ENCODE measurements around the gene ALKAL2. TPM values are rescaled to one million over a fixed set of nuclear protein-coding genes. Genes with fewer than 3 reads are reported as not detected.

The ALKAL2 gene
- total and polyA plus RNA-seq, 10 of the 15 experiments (the other 5 are each of a cell fraction or from before 2014, with no cell fraction given): 0.11 to 0.29 (median 0.11) TPM; not detected in 7

GRCh38 chr2:258933-259332 lies 29.0 kb downstream of the ALKAL2 start:
- 95% methylated on average over 3 of the region's 3 CpGs for WGBS (ENCODE audit: insufficient coverage, insufficient replicate concordance, low lambda C conversion rate, missing lambda C conversion rate)
- no peak for FAIRE-seq
- RAD21 ChIA-PET (ENCODE audit: unreplicated experiment): no interaction called here

DNA sequence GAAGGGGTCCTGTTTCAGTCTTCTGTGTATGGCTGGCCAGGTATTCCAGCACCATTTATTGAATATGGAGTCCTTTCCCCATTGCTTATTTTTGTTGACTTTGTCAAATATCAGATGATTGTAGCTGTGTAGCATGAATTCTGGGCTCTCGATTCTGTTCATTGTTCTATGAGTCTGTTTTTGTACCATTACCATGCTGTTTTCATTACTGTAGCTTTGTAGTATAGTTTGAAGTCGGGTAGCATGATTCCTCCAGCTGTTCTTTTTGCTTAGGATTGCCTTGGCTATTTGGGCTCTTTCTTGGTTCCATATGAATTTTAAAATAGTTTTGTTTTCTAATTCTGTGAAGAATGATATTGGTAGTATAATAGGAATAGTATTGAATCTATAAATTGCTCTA lies 30.0 kb downstream of the ALKAL2 start:
- Histone ChIP-seq H3K27ac (ENCODE audit: control insufficient read depth, insufficient read depth) (no peak overlapping the region), H3K4me1 (ENCODE audit: control insufficient read depth, insufficient read depth, low read length) (no peaks in the 10 kb centered on the region; the same call in 1 of the 2 replicates), H3K79me2 (ENCODE audit: control insufficient read depth, insufficient read depth, low read length) (no peaks in the 10 kb centered on the region), H3K4me3 (no peak overlapping the region), H3K9me3 (replicated peaks; ENCODE audit: control insufficient read depth, insufficient read depth, low read length) (peaks cover 6% of the 10 kb centered on the region; the same call in 1 of the 3 replicates), H3K4me2 (ENCODE audit: control insufficient read depth, insufficient read depth) (no peak overlapping the region), H2AFZ (ENCODE audit: control insufficient read depth, low read depth, low read length) (no peak overlapping the region), H3K36me3 (ENCODE audit: control insufficient read depth in 2 of 2, insufficient read depth in 2 of 2, low read length in 1 of 2) (no peaks in the 10 kb centered on the region), H4K20me1 (ENCODE audit: control insufficient read depth, insufficient read depth) (no peaks in the 10 kb centered on the region), H3K27me3 (replicated peaks in 1 of 2; ENCODE audit: control insufficient read depth in 2 of 2, insufficient read depth in 2 of 2, low read length in 1 of 2) (no peaks in the 10 kb centered on the region), H3K9ac (ENCODE audit: control insufficient read depth, insufficient read depth, low read length) (no peak overlapping the region)
- in situ Hi-C loops (cut with MboI) (no loop called here), intact Hi-C loops (cut with micrococcal nuclease; ENCODE audit: unreplicated experiment) (no loop called here)
- ATAC-seq (no peak), DNase-seq (ENCODE audit: low read depth, low spot score) (no peak), FAIRE-seq (no peak)
- no peak for TF ChIP-seq FOXK2 (IDR thresholded peaks at IDR 0.05)
- TF ChIP-seq WRNIP1 (IDR thresholded peaks at IDR 0.05; ENCODE audit: borderline replicate concordance, low read depth, low read length): no peak
- no peak for TF ChIP-seq ZZZ3 (IDR thresholded peaks at IDR 0.05; ENCODE audit: control insufficient read depth, insufficient read length, low read depth)
- TF ChIP-seq, protein P1, sequence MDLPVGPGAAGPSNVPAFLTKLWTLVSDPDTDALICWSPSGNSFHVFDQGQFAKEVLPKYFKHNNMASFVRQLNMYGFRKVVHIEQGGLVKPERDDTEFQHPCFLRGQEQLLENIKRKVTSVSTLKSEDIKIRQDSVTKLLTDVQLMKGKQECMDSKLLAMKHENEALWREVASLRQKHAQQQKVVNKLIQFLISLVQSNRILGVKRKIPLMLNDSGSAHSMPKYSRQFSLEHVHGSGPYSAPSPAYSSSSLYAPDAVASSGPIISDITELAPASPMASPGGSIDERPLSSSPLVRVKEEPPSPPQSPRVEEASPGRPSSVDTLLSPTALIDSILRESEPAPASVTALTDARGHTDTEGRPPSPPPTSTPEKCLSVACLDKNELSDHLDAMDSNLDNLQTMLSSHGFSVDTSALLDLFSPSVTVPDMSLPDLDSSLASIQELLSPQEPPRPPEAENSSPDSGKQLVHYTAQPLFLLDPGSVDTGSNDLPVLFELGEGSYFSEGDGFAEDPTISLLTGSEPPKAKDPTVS (IDR thresholded peaks at IDR 0.05; ENCODE audit: low read depth, low read length): no peak
- TF ChIP-seq YY1 (IDR thresholded peaks at IDR 0.05; ENCODE audit: low read depth, low read length): no peak
- no peak for TF ChIP-seq ESRRA (IDR thresholded peaks at IDR 0.05; ENCODE audit: low read length)
- TF ChIP-seq EP300 (IDR thresholded peaks at IDR 0.05; ENCODE audit: borderline replicate concordance in 1 of 2, control insufficient read depth in 1 of 2, low read depth in 2 of 2, low read length in 2 of 2): no peak
- TF ChIP-seq NFYA (IDR thresholded peaks at IDR 0.05; ENCODE audit: borderline replicate concordance, low read depth, low read length): no peak
- no peak for TF ChIP-seq USF2 (IDR thresholded peaks at IDR 0.05; ENCODE audit: borderline replicate concordance, low read depth, low read length)
- TF ChIP-seq NR2C1 (IDR thresholded peaks at IDR 0.05): no peak
- TF ChIP-seq PKNOX1 (IDR thresholded peaks at IDR 0.05): no peak
- no peak for TF ChIP-seq TCF12 (IDR thresholded peaks at IDR 0.05; ENCODE audit: low read depth, low read length)
- RAD21 ChIA-PET (ENCODE audit: unreplicated experiment): no interaction called here
- BruUV-seq (replicated peaks): no TSS peak
- SMC1A ChIA-PET (ENCODE audit: uncharacterized antibody, unreplicated experiment): interaction anchor here (0.6 to 2.6 kb wide), 3 partner anchors 11 to 15 kb away, joined by 3 to 13 read pairs (median 3); no protein-coding TSS in a partner anchor
- POLR2A ChIA-PET: interaction anchor here (1.2 kb wide), 1 partner anchor 8 kb away, joined by 3 read pairs; no protein-coding TSS in a partner anchor
- WGBS (ENCODE audit: insufficient coverage, insufficient replicate concordance, low lambda C conversion rate, missing lambda C conversion rate): 100% methylated on average over 2 of the region's 2 CpGs
- CTCF ChIA-PET: interaction anchor here (1.0 to 2.7 kb wide), 2 partner anchors 10 to 13 kb away, joined by 3 to 22 read pairs; no protein-coding TSS in a partner anchor

More at GRCh38 chr2:258933-259332, 29.0 kb downstream of the ALKAL2 start:
- Histone ChIP-seq H2AFZ (ENCODE audit: control insufficient read depth, low read depth, low read length) (no peak overlapping the region), H3K4me3 (no peak overlapping the region), H3K27ac (ENCODE audit: control insufficient read depth, insufficient read depth) (no peak overlapping the region), H3K27me3 (replicated peaks in 1 of 2; ENCODE audit: control insufficient read depth in 2 of 2, insufficient read depth in 2 of 2, low read length in 1 of 2) (no peaks in the 10 kb centered on the region), H3K4me1 (ENCODE audit: control insufficient read depth, insufficient read depth, low read length) (no peaks in the 10 kb centered on the region; the same call in 1 of the 2 replicates), H3K79me2 (ENCODE audit: control insufficient read depth, insufficient read depth, low read length) (no peaks in the 10 kb centered on the region; the same call in none of the 2 replicates), H3K4me2 (ENCODE audit: control insufficient read depth, insufficient read depth) (no peak overlapping the region), H3K9me3 (replicated peaks; ENCODE audit: control insufficient read depth, insufficient read depth, low read length) (peaks cover 6% of the 10 kb centered on the region; the same call in 1 of the 3 replicates), H4K20me1 (ENCODE audit: control insufficient read depth, insufficient read depth) (no peaks in the 10 kb centered on the region), H3K36me3 (ENCODE audit: control insufficient read depth in 2 of 2, insufficient read depth in 2 of 2, low read length in 1 of 2) (no peaks in the 10 kb centered on the region), H3K9ac (ENCODE audit: control insufficient read depth, insufficient read depth, low read length) (no peak overlapping the region)
- ChIA-PET CTCF (interaction anchor here (0.8 to 2.7 kb wide), 2 partner anchors 11 to 66 kb away, joined by 3 to 22 read pairs; no protein-coding TSS in a partner anchor), POLR2A (no interaction called here), SMC1A (ENCODE audit: uncharacterized antibody, unreplicated experiment) (interaction anchor here (1.4 to 2.6 kb wide), 2 partner anchors 9 to 12 kb away, joined by 5 to 13 read pairs; no protein-coding TSS in a partner anchor)
- DNase-seq (ENCODE audit: low read depth, low spot score) (no peak), ATAC-seq (no peak)
- in situ Hi-C loops (cut with MboI) (no loop called here), intact Hi-C loops (cut with micrococcal nuclease; ENCODE audit: unreplicated experiment) (no loop called here)
- BruUV-seq (replicated peaks): no TSS peak
- no peak for TF ChIP-seq SMAD1 (IDR thresholded peaks at IDR 0.05; ENCODE audit: low read depth, partially characterized antibody)

Data from GM12878 (cell line).